Suppressor macrophage (primary cell): ENCODE data around the gene FOXO1.
A peak's percentile ranks its signal among the peaks of the same experiment; 100 is the strongest.

Source experiments
- DNase-seq, 4 experiments: peaks; one replicate each; pipeline ENCODE4 v3.0.0-alpha.2; 2020 to 2022

Gene FOXO1

DNA sequence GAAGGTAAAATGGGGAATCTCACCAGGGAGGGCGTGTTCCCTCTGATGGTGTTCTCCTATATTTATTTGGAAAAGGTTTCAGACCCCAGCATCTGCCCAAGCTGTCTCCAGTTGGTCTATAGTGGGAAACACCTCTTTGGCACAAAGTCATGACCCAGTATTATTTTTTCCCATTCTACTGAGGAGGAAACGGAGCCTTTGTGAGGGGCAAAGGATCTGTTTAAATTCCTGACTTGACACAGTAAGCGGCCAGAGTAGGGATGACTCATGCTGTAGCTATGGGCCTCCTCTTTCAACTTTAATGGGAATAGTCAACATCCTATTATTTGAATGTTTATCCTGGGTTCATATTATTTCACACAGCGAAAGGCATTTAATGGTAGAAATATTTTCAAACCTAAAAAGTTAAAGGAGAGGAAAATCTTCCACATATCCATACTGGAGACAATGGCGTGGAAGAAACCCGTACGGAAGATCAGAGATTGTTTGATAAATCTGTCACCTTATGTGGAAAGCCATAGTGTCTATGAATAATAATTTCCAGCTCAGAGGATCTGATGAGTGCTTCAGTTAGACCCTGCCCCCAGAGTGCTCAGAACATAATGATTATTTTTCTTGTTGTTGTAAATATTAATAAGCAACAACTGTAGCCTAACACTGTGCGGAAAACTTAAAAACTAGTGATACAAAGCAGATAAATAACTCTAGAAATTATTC is 126.0 kb downstream of the FOXO1 start:
- DNase-seq = no peak

DNA sequence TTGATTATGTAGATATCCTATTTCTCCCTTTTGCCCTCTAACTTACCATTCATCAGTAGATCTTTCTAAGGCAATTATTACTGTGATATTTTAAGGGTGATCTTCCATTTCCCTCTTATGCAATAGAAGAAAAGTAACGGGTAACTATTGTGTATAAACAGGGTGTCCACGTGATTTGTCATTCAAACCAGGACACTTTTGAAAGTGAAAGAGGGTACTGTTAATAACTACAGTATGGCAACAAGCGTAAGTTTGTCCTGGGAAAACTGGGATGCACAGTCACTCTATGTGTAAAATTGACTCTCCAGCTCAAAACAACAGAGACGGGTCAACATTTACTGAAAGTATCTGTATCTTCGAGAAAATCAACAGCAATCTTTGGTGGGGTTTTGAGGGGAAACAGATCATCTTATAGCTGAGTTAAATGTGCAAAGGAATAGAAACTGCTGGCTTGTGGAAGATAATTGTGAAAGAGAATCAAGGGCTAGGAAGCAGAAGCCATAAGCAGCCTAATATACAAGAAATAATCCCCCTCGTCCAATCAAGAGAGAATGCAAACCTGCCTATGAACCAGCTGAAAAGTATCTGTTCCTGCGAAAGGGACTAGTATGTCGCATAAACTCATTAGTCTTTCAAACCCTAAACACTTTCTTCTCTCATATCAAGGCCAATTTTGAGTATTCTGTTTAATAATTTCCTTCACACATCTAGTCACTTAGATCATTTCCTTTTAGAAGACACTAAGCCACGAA is 126.7 kb downstream of the FOXO1 start:
- peak in 1 of 4 experiments; percentile 38 for DNase-seq

DNA sequence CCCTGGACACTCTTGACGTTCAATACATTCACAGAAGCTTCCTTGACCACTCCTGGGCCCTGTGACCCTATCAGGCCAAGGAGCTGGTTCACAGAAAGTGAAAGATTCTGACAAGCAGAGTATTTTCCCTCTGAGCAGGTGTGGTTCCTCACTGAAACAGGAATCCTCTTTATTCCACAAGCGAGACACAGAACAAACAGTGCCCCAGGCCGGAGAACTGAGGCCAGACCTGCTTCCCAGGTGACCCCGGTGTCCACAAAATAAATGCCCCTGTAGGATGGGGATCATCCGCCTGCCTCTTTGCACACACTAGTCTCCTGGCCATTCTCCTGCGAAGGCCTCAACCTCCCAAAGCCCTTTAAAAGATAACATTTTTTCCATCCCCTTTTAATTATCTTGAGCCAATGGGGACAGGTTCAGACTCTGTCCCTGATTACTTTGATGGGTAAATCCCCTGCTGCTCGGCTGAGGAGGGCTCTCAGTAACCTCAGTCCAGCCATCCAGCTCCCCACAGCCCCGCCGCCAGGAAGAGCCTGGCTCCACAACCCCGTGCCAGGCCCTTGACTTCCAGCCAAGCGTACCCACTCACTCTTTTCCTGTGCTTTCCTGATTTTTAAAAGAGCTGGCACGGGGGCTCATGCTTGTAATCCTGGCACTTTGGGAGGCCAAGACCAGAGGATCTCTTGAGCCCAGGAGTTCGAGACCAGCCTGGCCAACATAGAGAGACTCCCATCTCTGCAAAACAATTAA is 129.1 kb downstream of the FOXO1 start:
- DNase-seq = no peak

DNA sequence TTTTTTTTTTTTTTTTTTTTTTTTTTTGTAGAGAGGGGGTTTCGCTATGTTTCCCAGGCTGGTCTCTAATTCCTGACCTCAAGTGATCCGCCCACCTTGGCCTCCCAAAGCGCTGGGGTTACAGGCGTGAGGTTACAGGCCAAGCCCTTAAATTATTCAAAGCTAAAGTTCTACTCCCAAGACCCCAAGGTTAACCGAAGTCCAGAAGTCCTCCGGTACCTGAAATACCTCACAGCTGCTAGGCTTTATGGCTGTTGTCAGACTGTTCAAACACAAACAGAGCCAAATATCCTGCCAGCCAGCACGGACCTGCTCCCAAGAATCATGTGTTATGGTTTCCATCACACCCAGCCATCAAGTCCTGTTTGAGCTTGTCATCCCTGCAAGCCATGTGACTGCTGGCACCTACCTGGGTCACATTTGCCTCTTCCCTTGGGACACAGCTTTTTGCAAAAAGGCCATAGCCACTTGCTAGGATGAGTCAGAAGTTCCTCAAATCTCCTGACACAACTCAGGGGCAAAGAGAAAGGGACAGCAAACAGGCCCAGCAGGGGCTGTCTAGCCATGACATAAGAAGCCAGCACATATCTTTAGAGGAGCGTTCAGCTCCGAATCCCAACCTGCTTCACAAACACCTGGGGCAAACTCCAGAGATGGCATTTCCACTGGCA is 129.9 kb downstream of the FOXO1 start:
- DNase-seq = peak; percentile 15 to 59 (median 48)

DNA sequence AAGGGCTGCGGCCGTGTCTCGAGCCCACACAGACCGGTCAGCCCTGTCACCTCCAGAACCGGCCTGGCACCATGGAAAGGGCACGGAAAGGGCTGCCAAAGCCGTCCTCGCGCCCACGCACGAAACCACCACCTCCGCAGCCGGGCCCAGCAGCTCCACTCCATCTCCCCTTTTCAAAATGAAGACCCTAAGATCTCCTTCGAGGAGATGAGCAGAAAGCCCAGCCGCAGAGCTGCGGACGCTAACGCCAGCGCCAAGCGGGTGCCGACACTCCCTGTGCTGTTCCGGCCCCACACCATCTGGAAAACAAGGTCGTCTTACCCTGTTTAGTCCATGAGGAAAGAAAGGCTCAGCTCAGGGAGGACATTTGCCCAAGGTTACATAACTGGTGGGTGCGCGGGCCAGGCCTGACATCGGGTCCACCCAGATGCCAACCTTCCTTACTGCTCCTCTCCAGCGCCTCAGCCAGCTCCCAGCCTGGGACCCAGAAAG is 131.1 kb downstream of the FOXO1 start:
- DNase-seq = no peak

DNA sequence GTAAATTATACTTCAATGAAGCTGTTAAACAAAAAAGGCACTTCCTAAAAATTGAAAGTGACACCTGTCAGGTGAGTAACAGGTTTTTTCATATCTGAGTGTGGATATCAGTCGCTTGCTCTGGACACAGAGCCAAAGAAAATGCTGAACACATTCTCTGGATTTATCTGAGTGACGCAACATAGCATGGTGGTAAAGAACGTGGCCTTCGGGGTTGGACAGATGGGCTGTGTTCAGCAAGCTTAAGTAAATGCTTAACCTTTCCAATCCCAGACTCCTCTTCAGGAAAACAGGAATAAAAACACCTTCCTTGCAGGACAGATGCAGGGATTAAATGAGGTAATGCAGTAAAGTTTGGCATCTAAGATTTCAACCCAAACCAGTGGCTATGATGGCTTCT is 132.0 kb downstream of the FOXO1 start:
- DNase-seq = no peak

DNA sequence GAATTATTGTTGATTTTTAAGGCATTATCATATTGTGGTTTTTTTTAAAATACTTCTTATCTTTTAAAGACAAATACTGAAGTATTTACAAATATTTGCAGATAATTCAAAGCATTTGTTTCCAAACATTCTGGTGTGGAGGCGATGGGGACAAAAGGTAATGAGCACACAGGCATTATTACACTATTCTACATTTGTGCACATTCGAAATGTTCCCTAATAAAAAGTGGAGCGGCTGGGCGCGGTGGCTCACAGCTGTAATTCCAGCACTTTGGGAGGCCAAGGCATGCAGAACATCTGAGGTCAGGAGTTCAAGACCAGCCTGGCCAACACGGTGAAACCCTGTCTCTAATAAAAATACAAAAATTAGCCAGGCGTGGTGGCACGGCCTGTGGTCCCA is 133.4 kb downstream of the FOXO1 start:
- DNase-seq = no peak

DNA sequence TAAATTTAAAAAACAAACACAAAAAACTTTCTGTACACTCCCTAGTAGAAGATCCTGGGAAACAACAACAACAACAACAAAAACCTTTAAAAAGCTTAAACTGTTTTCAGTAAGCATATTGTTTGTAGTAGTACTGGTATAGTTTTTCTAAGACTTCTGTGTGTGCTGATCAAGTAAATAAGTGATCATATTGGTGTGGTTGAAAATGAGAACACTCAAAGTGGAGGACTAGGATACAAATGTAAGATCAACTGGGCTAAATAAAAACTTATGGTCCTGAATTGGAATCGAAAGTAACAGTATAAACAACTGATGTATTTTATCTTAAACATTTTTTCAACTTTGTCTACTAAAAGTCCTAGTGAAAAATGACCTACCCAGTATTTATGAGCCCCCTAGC is 135.5 kb downstream of the FOXO1 start:
- DNase-seq = no peak

DNA sequence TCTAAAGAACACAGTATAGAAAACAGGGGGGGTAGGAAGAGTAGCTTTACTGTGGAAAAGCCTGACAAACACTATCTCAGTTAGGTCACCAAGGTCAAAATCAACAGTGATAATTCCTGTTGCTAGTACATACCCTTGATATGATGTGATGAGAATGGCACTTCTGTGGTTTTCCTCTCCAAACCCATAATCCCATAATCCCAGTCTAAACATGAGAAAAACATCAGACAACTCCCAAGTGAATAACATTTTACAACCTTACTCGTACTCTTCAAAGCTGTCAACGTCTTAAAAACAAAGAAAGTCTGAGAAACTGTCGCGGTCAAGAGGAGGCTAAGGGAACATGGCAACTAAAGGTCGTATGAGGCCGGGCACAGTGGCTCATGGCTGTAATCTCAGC is 137.6 kb downstream of the FOXO1 start:
- DNase-seq = no peak

DNA sequence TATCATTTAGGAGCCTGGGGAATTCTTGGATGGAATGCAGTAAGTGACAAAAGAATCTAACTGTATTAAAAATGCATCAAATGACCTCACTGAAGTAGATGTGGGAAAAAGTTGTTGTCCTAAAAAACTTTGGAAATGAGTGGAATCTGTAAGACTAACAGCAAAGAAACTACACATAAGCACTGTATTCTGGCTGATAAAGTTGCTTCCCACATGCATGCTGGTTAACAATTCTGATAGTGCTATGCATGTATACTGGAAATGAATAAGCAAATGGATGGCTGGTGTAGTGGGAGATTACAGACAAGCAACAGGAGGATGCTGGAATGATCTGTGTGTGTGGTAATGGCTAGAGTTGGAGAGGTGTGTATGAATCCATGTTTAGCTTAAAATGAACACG is 138.5 kb downstream of the FOXO1 start:
- no peak for DNase-seq

DNA sequence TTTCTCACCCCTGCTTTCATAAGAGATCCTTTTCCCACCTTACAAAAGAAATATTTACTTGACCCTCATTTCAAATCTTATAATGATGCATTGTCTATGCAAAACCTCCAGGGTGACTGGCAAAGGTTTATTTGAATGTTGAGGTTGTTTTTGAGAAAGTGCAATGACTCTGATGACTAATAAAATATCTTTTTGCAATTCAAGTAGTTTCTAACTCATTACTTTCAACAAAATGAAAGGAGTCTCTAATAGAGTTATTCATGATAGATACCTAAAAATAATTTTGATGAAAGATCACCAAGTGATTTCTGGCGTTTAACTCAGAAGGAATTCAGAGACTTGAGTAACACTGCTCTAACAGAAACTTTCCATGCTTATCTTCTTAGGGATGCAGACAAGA is 144.2 kb downstream of the FOXO1 start:
- no peak for DNase-seq

DNA sequence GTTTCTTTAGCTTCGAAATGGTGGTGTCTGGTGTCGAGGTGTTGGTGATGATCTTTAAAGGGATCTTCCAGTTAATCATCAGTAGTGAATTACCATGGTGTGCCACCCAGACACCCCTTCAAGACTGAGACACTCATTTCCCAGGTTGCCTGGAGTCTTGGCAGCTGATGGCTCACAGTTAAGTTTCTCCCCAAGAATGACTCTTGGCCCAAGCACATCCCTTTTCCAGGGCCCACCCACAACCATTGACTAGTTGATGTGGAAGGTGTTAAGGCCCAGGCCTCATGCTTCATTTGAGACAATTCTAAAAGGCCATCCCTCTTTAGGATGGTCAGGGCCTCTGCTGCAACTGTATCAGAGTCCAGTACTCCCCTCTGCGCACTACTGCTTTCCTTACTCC is 145.5 kb downstream of the FOXO1 start:
- no peak for DNase-seq

DNA sequence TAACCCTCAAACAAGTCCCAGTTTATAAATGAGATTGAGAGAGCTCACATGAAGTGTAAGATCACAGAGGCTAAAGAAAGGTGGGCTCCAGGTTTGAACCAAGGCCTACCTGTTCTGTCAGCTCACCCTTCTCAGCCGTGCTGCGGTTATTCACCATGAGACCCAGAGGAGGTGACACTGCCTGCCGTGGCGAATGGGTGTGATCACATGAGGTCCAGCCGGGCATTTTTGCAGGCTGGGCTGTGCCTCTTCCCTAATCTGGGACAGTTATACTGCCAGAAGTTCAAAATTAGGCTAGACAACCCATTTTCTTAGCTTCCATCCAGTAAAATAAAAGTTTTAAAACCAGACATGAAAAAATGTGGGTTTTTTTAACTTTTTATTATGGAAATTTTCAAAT is 146.8 kb downstream of the FOXO1 start:
- DNase-seq = peak in 1 of 4 experiments; percentile 14

DNA sequence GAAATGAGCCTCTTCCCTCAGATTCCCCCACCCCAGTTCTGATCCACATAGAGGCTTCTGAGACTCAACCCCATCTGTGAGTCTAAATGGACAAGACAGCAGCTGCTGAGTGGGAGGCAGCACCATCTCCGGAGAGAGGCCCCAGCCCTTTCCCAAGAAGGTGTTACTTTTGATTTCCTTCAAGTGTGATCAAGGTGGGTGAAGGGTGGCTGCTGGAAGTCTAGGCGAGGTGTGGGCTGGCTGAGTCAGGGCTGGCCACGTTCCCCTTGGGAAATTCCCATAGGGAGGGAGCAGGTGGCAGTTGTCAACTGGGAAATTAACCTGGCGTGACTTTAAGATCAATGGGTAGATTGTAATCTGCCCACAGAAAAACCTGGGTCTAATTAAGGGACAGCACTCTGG is 148.0 kb downstream of the FOXO1 start:
- DNase-seq = no peak

DNA sequence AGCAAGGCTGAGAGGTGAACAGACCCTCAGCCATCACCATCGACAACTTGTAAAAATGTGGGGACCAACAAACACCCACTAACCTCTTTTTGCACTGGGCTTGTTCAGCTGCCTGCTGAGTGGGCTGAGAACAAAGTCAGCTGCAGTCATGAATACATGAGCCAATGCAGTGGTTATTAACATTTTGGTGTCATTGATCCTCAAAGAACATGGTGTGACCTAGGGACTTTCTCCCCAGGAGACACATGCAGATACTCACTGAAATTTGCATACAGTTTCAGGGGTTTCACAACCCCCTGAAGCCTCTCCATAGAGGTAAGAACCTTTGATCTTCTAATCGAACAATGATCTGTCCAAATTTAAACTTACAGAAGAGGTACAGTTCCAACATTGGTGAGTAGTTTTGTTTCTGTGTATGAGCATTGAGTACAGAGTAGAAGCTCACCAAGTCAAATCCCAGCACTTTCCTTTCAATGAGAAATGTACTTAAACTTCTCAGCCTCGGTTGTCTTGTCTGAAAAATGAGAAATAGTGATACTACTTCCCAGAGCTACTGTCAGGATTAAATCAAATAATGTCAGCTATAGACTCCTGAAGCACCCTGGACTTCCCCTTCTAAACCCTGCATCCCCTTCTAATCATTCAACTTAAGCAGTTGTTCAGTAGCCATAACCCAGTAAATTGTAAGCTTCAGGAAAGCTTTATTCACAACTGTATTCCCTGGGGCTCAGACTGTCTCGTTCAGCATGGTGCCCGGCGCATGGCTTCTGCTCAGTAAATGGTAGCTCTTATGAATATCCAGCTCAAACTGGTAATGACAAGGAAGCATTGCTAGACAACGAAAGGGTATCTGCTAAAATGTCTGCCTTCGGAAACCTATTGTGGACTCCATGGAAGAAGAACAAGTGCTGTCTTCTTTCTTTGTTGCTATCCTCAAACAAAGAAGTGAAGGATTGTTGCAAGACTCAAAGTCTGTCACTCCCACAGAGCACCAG is 148.7 kb downstream of the FOXO1 start:
- no peak for DNase-seq

DNA sequence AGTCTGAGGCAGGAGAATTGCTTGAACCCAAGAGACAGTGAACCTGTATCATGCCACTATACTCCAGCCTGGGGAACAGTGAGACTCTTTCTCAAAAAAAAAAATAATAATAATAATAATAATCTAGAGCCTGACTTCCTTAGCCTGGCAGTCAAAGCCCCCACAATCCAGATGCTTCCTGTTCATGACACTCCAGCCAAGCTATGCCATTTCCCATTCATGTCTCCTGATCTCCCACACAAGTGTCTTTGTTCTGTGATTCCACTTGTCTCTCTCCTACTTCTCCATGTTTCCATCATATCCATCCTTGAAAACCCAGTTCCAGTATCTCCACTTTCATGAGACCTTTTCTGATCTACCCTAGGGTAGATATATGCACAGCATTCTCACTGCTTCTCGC is 150.7 kb downstream of the FOXO1 start:
- no peak for DNase-seq

DNA sequence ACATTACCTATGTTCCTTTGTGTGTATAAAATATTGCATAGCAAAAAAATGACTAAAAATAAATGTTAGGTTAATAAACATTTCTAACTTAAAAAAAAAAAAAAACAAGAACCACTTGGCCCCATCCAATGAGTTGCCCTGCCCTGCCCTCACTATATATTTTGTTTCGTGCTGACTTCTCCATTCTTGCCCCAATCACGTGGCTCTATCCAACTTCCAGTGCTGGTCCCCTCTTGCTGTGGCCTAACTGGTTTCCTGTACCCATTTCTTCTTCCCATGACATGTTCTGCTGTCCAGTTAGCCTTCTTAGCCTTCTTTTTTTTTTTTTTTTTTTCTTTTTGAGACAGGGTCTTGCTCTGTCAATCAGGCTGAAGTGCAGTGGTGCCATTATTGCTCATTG is 151.6 kb downstream of the FOXO1 start:
- DNase-seq = peak in 3 of 4 experiments; percentile 45 to 73 (median 50)

DNA sequence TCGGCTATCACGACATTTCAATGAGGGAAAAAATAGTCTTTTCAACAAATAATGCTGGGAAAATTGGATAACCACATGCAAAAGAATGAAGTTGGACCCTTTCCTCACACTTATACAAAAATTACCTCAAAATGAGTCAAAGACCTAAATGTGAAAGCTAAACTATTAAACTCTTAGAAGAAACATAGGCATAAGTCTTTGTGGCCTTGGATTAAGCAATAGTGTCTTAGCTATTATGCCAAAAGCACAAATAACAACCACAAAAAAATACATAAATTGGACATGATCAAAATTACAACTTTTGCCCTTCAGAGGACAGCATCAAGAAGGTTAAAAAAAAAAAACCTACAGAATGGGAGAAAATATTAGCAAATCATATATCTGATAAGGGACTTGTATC is 156.6 kb downstream of the FOXO1 start:
- DNase-seq = no peak

DNA sequence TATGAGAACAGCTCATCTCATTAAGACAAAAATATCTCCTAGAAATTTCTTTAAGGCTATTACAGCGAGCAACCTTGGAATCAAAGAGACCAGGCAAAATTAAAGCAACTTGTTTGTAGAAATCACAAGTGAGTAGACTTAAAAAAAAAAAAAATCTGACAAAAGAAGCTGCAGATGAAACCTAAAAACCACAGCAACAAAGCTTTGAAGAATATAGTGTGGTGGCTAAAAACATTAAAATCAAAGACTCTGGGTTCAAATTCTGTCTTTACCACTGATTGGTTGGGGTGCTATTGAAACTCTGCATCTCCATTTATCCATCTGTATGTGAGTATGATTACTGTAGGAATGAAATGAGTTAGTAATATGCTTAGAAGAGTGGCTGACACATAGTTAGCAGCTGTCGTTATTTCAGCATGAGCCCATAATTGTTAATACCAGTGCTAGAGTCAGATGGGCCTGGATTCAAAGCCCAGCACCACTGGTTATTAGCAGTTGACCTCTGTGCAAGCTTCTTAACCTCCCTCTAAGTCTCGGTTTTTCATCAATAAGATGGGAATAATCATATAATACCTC is 157.6 kb downstream of the FOXO1 start:
- DNase-seq = no peak

DNA sequence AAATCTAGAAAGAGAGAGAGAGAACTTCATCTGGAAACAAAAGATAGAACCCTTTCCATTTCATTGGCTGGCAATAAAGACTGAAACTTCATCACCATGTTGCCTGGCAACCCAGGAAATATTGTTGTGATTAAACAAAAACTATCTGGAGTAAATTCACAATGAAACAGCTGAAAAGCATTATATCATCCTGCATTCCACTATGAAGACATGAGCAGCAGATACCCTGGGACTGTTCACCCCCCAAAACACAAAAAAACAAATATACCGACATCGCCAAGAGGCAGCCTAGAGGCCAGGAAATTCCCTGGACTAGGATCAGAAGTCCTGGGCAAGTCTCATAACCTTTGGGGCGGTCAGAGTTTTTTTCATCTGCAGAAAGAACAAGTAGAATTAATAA is 158.3 kb downstream of the FOXO1 start:
- DNase-seq = no peak
